ENCODE results near the gene CARD14.
"Not testable (repeated sequence)": the region's sequence is repeated elsewhere in the genome, so short reads cannot be mapped to it uniquely, and the experiment has no call there.

The CARD14 gene

DNA sequence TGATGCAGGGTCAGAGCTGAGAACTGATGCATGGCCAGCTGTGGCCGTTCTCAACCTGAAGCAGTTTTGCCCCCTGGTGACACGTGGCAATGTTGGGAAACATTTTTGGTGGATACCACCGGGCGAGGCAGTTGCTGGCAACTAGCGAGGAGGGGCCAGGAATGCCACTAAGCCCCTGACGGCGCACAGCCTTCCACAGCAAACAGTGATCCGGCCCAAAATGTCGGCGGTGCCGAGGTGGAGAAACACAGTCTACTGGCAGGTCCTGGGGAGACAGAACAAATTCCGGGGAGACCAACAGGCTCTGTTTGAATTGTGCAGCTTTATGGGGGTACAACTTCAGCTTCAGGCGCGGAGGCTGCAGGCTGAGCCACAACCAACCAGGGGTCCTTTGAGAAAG is 58.6 kb downstream of the CARD14 start:
- DNase-seq, result no peak

DNA sequence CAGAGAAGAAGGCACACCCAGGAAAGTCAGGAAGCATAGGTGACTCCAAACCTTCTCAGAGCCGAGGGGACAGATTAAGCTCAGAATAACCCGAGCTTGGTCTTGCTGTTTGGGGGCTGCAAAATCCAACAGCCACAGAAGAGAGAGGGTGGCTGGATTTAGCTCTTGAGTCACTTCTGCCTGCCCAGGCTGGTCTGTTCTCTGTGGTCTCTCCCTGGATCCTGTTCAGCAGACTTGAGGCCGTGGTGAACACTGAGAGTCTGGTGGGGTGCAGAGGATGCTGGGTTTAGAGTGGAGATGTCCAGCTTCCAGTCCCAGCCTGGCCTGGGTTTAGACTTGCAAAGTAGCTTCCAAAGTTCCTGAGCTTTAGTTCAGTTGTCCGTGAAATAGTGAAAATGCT is 59.2 kb downstream of the CARD14 start:
- DNase-seq, result no peak

DNA sequence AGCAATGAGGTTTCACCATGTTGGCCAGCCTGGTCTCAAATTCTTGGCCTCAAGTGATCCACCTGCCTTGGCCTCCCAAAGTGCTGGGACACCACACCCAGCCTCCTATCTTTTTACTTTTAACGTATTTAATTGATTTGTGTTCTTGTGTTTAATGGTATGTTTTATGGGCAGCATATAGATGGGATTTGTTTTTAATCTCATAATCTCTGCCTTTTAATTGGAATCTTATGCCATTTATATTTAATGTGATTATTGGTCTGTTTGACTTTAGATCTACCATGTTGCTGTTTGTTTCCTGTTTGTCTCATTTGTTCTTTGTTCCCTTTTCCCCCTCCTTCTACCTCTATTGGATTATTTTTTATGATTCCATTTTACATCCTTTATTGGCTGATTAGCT is 62.6 kb downstream of the CARD14 start:
- no peak for DNase-seq

DNA sequence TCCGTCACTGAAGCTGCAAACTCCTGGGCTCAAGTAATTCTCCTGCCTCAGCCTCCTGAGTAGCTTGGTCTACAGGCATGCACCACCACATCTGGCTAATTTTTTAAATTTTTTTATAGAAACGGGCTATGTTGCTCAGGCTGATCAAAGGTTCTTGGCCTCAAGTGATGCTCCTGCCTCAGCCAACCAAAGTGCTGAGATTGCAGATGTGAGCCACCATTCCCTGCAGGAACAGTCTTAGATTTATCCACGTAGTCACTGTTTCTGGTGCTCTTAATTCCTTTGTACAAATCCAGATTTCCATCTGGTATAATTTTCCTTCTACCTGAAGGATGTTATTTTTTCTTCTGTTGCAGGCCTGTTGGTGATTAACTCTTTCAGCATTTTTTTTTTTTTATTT is 63.4 kb downstream of the CARD14 start:
- no peak for DNase-seq

DNA sequence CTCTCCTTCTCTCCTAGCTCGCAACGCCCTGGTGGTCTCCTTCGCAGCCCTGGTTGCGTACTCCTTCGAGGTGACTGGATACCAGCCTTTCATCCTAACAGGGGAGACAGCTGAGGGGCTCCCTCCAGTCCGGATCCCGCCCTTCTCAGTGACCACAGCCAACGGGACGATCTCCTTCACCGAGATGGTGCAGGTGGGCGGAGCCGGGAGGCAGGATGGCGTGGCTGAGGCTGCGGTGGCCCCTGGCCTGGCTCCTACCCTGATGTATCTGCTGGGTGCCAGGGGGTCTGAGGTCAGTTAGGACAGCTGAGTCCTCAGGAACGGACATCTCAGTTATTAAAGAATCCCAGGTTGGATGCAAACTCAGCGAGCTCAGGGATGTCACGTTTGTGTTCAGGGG is 67.1 kb downstream of the CARD14 start:
- DNase-seq, result no peak

DNA sequence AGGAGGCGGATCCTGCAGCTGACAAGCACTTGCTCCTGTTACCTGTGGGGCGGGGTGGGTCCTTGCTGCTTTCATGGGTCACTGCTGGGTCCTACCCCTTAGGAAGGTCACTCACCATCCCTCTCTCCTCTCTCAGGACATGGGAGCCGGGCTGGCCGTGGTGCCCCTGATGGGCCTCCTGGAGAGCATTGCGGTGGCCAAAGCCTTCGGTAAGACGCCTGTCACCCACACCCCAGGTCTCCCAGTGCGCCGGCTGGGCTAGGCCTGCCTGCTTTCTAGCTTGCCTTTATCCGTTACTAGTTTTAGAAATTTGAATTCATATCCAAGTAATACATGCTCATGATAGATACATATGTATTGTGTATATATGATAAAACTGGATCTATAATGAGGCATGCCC is 67.6 kb downstream of the CARD14 start:
- no peak for DNase-seq

DNA sequence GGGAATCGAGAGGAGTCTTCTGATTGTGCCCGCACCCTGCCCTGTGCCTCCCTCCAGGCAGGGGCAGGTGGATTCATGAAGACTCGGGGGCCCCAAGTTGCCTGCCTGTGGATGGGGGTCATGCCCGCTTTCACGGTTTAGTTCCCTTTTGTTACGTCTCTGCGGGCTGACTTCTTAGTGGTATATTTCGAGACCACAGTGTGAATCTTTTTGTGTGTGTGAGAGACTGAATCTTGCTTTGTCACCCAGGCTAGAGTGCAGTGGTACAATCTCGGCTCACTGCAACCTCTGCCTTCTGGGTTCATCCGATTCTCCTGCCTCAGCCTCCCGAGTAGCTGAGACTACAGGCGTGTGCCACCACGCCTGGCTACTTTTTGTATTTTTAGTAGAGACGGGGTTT is 72.7 kb downstream of the CARD14 start:
- no peak for DNase-seq

DNA sequence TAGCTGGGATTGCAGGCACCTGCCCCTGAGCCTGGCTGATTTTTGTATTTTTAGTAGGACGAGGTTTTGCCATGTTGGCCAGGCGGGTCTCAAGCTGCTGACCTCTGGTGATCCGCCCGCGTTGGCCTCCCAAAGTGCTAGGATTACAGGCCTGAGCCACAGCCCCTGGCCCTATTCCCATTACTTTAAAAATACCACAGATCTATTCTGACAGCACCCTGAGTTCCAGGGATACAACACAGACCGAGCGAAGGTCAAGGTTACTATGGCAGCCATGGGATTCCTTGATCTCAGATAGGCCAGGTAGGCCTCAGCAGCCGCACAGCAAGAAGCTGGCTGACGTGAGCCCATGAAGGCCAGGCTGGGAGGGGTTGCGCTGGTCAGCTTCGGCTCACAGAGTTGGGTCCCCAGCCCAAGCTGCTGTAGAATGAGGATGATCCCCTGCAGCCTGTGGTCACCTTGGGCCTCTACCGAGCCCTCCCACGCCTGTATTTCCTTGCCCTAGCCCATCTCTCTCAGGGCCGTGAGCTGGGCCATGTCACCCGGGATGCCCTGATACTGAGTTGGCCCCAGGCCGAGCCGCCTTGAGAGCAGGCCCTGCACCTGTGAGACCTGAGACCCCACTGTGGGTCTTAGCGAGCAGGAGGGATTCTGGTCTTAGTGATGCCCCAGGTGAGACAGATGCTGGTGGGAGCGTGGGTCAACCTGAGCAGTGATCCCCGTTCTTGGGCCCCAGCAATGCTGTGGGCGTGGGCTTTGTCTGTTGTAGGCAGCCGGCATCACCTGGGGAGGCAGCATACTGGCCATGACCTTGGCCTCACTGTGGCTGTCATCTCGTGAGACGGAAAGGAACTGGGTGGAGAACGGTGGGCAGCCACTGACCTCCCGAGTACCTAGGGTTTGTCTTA is 74.0 kb downstream of the CARD14 start:
- no peak for DNase-seq

DNA sequence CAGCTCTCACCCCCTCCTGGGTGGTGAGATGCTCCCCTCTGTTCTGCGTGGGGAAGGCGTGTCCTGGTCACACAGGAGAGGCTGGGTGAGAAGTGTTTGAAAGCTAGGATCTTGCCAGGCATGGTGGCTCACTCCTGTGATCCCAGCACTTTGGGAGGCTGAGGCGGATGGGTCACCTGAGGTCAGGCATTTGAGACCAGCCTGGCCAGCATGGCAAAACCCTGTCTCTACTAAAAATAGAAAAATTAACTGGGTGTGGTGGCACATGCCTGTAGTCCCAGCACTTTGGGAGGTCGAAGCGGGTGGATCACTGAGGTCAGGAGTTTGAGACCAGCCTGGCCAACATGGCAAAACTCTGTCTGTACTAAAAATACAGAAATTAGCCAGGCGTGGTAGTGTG is 74.6 kb downstream of the CARD14 start:
- not testable (repeated sequence) for DNase-seq

DNA sequence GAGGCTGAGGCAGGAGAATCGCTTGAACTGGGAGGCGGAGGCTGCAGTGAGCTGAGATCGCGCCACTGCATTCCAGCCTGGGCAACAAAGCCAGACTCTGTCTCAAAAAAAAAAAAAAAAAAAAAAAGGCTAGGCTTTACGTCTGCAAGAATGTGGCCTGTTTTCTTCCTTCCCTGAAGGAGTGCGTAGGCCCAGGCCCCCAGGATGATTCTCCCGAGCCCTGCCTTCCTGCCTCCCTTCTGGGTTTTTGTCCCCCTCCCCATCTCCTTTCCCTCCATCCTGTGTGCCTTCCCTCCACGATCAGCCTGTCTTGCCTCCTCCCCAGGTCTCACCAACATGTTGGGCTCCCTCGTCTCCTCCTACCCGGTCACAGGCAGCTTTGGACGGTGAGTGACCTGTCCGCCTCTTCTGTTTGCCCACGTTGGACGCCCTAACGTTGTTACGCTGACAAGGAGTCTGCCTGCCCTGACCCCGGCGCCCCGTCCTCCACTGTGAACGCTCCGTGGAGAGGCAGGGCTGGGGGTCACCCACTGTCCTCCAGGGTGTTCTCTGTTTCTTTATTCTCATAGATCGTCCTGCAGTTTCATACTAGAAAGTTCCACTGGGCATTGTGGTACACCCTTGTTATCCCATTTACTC is 75.2 kb downstream of the CARD14 start:
- DNase-seq, result no peak

DNA sequence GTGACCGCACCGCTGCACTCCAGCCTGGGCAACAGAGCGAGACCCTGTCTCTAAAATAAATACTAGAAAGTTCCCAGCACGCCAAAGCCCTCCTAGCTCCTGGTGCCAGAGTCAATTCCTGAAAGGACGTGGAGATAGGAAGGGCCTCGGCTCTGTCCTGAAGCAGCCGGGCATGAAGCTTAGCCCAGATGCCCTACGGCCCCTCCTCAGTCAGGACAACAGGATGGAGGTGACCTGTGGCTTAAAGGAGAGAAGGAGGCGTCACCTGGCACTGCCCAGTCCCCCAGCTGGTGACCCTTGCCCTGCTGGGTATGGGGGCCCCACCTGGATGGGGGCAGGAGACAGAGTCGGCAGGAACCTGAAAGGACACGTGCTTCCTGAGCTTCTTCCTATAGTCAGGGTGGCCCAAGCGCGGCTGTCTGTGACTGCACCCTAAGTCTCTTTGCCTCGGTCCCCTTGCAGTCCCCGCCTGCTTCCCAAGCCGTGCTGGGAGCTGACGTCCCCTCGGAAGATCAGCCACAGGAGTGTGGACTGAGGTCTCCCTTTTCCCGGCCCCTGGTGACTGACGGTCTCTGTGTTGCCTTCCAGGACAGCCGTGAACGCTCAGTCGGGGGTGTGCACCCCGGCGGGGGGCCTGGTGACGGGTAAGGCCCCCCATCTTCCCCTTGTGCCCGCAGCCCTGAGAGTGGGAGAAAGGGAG is 75.9 kb downstream of the CARD14 start:
- no peak for DNase-seq

DNA sequence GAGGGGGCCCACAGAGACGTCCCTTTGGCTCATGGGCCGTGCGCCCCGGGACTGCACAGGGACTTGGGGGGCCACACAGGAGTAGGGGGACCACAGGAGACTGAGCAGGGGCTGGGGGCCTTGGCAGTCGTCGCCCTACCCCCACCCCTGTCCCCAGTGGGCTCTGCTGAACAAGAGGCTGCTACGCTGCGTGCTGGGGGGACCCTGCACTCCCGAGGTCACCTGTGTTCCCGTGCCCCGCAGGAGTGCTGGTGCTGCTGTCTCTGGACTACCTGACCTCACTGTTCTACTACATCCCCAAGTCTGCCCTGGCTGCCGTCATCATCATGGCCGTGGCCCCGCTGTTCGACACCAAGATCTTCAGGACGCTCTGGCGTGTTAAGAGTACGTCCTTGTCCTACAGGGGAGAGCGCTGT is 76.4 kb downstream of the CARD14 start:
- no peak for DNase-seq

DNA sequence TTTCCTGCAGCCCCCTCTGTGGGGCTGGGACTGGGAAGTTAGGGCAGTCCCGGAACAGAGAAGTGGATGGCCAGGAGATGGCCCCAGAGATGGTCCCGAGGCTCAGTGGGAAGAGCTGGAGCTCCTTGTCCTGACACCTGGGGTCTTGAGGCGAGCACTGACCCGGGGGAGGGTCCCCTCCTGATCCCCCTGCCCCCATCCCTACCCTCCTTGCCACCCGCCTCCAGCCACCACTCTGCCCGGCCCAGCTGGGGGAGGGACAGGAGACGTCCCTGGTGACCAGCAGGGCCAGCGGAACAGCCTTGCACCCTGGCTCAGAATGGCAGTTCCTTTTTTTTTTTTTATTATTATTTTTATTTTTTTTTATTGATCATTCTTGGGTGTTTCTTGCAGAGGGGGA is 76.9 kb downstream of the CARD14 start:
- no peak for DNase-seq

DNA sequence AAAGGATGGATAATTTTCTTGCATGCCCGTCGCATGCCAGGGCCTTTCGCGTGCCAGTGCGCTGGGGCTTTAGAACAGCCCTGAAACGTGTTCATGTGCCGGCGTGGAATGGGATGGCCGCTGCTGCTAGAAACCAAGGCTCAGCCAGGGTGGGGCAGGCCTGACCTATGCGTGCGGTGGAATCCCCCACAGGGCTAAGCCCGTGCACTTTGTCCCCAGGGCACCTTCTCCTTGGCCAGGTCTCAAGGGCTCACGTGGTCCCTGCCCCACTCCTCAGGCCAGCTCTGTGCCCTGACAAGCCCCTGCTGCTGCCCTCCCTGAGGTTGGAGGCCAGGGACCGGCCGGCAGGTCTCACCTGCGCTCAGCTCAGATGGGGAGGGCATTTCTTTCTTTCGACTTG is 77.7 kb downstream of the CARD14 start:
- no peak for DNase-seq

DNA sequence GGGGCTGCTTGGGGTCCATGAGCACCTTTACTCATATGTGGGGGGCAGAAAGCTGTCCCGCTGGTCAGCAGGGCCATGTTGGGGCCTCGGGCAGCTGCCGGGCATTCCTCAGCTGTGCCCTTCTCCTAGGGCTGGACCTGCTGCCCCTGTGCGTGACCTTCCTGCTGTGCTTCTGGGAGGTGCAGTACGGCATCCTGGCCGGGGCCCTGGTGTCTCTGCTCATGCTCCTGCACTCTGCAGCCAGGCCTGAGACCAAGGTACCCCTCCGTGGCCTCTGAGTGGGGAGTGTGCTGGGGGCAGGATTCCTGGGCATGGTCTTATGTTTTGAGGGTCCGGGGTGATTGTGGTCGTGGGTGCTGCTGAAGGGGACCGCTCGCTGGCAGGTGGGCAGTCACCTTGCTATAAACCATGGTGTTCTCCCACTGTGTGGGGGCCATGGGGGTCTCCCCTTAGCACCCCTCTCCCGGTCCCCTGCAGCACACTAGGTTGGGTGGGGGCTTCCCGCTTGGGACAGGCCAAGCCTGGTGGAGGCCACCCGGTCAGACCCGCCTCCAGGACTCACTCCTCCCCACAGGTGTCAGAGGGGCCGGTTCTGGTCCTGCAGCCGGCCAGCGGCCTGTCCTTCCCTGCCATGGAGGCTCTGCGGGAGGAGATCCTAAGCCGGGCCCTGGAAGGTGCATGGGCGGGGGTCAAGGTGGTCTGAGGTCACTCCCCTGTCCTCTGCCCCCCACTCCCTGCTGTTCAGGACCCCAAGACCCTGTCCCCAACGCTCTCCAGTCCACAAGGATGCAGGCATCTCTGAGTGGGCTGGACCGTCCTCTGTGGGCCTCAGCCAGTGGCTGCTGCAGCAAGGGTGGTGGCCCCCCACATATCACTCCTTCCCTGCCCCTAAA is 78.4 kb downstream of the CARD14 start:
- DNase-seq, result no peak

DNA sequence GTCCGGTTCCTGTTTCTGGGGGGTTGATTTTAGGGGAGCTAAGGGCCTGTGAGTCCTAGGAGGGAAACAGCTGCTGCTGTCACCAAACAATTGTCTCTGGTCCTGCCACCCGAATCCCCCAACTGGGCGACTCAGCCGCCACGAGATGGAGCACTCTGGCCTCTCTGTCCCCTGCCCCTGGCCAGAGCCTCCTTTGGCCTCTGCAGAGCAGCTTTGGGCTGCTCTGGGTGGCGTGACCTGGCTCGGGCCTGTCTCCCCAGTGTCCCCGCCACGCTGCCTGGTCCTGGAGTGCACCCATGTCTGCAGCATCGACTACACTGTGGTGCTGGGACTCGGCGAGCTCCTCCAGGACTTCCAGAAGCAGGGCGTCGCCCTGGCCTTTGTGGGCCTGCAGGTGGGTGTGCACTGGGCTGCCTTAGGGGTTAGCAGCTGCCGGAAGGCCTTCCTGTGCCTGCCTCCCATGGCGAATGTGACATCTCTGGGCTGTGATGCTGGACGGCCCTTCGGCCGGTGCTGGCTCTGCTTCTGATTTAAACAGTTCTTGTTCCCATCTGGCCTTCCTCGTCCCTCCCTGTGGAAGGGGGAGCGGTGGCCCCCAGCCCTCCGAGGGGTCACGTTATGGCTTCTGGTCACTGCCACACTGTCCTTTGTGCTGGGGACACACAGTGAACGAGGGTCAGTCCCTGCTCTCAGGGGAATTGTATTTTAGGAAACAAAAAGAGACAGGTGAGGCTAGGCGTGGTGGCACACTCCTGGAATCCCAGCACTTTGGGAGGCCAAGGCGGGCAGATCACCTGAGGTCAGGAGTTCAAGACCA is 79.3 kb downstream of the CARD14 start:
- no peak for DNase-seq

DNA sequence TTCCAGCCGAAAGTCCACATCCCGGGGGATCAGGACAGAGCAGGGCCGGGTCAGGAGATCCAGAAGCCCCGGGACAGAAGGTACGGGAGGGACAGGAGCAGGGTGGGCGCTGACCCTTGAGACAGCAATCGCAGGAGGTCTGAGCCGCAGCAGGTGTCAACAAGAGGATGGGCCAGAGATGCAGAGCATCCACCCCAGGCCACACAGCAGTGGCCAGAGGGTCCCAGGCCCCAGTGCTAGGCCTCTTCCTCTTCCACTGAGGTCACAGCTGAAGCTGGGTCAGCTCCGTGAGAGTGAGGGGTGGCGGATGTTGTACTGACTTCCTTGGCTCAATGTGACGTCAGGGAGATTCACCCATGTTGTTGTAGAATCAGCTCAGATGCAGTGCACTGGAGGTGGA is 82.1 kb downstream of the CARD14 start:
- no peak for DNase-seq

DNA sequence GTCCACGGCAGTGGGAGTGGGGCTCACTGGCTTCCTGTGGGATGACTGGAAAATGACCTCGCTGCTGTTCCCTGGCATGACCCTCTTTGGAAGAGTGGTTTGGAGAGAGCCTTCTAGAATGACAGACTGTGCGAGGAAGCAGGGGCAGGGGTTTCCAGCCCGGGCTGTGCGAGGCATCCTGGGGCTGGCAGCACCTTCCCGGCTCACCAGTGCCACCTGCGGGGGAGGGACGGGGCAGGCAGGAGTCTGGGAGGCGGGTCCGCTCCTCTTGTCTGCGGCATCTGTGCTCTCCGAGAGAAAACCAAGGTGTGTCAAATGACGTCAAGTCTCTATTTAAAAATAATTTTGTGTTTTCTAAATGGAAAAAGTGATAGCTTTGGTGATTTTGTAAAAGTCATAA is 83.0 kb downstream of the CARD14 start:
- DNase-seq, result peak; percentile 38

DNA sequence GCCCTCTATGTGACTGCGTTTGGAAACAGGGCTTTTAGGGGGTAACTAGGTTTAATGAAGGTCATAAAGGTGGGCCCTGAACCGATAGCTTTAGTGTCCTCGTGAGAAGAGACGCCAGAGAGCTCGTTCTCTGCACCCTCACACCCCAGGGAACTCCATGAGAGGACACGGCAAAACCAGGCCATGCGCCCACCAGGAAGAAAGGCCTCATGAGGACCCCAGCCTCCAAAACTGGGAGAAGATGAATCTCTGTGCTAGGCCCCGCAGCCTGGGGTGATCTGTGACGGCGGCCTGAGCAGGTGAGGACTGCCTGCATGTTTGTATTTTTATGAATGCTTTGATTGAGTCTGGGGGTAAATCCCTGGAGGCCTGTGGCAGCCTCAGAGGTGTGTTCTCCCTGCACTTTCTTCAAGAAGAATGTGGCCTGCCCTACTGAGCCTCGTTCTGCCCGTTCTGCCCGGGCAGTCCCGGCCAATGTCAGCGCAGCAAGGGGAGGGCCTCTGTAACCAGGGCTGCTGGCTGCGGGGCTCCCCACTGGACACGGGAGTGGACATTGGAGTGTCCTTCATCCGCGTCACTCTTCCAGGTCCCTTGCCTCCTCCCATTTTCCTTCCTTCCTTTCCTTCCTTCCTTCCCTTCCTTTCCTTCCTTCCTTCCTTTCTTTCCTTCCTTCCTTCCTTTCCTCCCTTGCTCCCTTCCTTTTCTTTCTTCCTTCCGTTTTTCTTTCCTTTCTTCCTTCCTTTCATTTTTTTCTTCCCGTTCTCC is 84.0 kb downstream of the CARD14 start:
- DNase-seq, result no peak

DNA sequence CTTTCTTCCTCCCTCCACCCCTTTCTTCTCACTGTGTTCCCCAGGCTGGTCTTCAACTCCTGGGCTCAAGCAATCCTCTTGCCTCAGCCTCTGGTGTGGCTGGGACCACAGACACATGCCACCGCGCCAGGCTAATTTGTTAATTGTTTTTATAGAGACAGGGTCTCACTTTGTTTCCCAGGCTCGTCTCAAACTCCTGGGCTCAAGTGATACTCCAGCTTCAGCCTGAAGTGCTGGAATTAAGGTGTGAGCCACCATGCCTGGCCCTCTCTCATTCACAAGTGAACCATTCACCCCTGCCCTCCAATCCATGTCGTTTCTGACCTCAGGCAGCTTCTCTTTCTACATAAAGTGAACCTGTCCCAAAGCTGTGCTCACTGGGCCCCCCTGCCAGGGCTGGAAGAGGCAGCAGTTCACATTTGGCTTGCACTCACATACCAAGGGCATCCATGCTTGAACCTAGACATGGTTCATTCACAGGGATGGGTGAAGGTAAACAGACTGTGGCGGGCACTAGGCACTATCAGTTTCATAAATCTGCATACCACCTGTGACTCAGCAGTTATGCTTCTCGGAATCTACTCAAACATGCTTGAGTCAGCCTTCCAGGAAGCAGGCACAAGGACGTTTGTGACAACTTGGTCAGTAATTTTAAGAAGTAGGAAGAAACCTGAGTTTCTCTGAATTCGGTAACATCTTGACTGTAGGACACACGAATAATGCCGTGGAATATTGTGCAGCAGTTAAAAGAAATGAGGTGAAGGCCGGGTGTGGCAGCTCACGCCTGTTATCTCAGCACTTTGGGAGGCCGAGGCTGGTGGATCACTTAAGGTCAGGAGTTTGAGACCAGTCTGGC is 84.8 kb downstream of the CARD14 start:
- DNase-seq, result no peak
